ENCODE results near the gene MAST4.

Gene MAST4

DNA sequence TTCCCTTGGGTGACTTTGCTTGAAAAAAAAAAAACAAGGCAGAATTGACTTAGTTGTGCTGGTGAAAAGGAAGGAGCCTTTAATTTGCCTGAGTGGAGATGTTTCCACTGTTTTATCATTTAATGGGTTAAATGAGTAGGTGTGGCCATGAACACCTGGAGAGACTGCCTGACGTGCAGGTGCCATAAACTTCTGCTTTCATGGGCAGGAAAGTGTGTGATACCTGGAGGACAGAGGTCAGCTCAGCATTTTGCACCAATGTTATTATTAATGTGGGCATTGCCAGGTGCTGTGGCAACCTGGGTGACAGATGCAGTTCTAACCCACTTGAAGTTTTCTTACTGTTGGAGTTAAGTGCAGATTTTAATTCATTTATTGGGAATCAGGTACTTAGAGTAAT, 455.0 kb downstream of the MAST4 start:
- no peak for FAIRE-seq
- no peak for DNase-seq (ENCODE audit: insufficient read length, low spot score)
- TF ChIP-seq SPI1 (IDR thresholded peaks at IDR 0.05; ENCODE audit: low read depth, low read length) (no peak), POU2F2 (IDR thresholded peaks at IDR 0.05; ENCODE audit: low read depth, low read length) (no peak), POLR2AphosphoS5 (IDR thresholded peaks at IDR 0.05; ENCODE audit: low read depth, low read length) (no peak), PAX5 (IDR thresholded peaks at IDR 0.05; ENCODE audit: insufficient read depth, low read length, severe bottlenecking) (no peak), TAF1 (IDR thresholded peaks at IDR 0.05; ENCODE audit: low read depth, low read length) (no peak), POLR2A (IDR thresholded peaks at IDR 0.05; ENCODE audit: low read depth, low read length) (no peak)

DNA sequence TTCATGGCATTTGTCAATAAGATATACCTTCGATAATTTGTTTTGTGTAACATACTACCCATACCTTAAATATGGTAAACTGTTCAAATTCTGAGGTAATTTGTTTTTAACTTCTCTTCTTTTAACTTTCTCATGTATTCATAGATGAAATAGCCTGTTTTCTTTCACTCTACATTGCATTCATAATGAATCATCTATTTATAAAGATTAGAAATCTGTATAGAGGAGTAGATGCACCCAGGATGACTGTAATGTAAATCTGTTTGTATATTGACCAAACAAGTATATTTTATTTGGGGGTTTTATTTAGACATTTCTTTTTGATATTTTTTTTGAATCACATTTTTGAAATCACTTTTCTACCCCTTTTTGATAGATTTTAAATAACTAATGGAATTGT, 455.8 kb downstream of the MAST4 start:
- FAIRE-seq (no peak), DNase-seq (ENCODE audit: insufficient read length, low spot score) (no peak)
- TF ChIP-seq POLR2AphosphoS5 (IDR thresholded peaks at IDR 0.05; ENCODE audit: low read depth, low read length), result no peak

DNA sequence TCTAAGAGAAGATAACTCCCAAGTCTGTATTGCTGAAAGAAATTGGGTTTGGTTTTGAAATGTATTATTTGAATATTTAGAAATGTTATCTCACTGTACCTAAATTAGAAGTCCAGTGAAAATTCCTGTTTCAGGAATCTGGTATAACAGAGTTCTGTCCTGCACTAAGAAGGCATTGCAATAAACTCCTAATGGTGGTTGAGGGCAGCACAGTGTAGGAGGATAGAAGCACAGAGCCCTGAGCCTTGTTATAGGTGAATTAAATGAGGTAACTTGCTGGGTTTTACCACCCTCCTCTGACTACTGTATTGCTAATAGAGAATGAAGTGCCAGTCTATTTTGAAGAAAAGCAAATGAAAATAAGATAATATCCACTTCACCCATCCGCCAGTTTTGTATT, 457.0 kb downstream of the MAST4 start:
- DNase-seq (ENCODE audit: insufficient read length, low spot score) (no peak), FAIRE-seq (no peak)
- TF ChIP-seq SPI1 (IDR thresholded peaks at IDR 0.05; ENCODE audit: low read depth, low read length), result no peak
- no peak for TF ChIP-seq TAF1 (IDR thresholded peaks at IDR 0.05; ENCODE audit: low read depth, low read length)
- TF ChIP-seq POU2F2 (IDR thresholded peaks at IDR 0.05; ENCODE audit: low read depth, low read length), result no peak
- TF ChIP-seq POLR2AphosphoS5 (IDR thresholded peaks at IDR 0.05; ENCODE audit: low read depth, low read length), result no peak
- no peak for TF ChIP-seq PAX5 (IDR thresholded peaks at IDR 0.05; ENCODE audit: insufficient read depth, low read length, severe bottlenecking)
- no peak for TF ChIP-seq POLR2A (IDR thresholded peaks at IDR 0.05; ENCODE audit: low read depth, low read length)

DNA sequence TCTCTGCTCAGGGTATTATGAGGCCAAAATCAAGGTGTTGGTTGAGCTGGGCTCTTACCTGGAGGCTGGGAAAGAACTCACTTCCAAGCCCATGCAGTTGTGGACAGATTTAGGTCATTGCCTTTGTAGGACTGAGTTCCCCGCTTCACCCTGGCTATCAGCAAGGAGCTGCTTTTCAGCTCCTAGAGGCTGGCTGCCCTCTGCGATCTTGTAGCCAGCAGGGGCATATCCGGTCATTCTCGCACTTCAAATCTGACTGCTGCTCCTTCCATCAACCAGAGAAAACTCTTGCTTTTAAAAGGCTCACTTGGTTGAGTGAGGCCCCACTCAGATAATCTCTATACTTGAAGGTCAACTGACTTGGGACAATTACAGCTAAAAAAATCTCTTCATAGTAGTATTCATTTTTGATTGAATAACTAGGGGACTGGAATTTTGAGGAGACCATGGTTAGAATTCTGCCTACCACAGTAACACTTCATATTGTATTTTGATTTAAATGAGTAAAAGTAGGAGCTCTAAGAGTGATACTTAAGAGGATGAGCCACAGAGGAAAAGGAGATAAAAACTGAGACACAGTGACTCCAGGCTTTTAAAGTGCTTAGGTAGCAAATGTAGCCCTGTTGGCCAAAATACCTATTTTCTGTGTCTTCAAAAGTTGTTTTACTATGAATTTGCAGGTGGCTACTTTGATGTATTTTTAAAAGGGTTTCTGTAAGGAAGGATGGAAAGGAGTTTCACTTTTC, 463.0 kb downstream of the MAST4 start:
- no peak for TF ChIP-seq POLR2AphosphoS5 (IDR thresholded peaks at IDR 0.05; ENCODE audit: low read depth, low read length)
- no peak for TF ChIP-seq TAF1 (IDR thresholded peaks at IDR 0.05; ENCODE audit: low read depth, low read length)
- TF ChIP-seq PAX5 (IDR thresholded peaks at IDR 0.05; ENCODE audit: insufficient read depth, low read length, severe bottlenecking), result no peak
- TF ChIP-seq POU2F2 (IDR thresholded peaks at IDR 0.05; ENCODE audit: low read depth, low read length), result no peak
- no peak for TF ChIP-seq SPI1 (IDR thresholded peaks at IDR 0.05; ENCODE audit: low read depth, low read length)
- no peak for TF ChIP-seq POLR2A (IDR thresholded peaks at IDR 0.05; ENCODE audit: low read depth, low read length)
- FAIRE-seq, result no peak
- DNase-seq (ENCODE audit: insufficient read length, low spot score), result no peak

DNA sequence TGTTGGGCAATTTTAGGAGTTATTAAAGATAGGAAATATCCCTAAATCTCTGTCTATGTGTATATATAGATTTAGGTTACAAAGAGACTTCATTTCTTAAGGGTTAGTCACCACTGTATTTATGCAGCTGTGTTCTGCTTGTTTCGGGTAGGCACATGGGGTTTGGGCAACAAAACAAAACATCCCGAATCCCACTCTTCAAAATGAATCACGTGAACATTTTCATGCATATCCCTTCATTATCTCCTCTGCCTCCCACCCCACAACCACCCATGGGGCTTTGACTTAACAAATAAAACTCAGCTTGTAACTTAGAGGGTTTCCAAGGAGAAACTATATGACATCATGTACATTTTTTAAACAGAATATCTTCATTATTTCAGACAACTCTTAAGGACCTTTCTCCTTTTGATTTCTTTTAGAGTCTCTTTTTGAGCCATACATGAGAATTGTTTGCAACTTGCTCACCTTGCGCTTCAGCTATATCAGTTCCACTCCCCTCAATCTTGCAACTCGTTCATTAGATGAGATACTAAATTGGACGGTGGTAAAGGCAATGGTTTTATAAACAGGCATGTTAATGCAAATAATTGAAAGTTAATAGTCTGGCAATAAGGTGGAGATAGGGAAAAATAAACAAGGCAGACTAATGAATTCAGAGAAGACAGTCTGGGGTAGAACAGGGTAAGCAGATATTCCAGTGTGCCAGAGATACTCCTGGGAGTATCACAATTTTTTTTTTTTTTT, 463.7 kb downstream of the MAST4 start:
- no peak for TF ChIP-seq POLR2A (IDR thresholded peaks at IDR 0.05; ENCODE audit: low read depth, low read length)
- TF ChIP-seq SPI1 (IDR thresholded peaks at IDR 0.05; ENCODE audit: low read depth, low read length), result no peak
- no peak for TF ChIP-seq POLR2AphosphoS5 (IDR thresholded peaks at IDR 0.05; ENCODE audit: low read depth, low read length)
- TF ChIP-seq PAX5 (IDR thresholded peaks at IDR 0.05; ENCODE audit: insufficient read depth, low read length, severe bottlenecking), result no peak
- TF ChIP-seq POU2F2 (IDR thresholded peaks at IDR 0.05; ENCODE audit: low read depth, low read length), result no peak
- DNase-seq (ENCODE audit: insufficient read length, low spot score), result no peak
- no peak for FAIRE-seq

DNA sequence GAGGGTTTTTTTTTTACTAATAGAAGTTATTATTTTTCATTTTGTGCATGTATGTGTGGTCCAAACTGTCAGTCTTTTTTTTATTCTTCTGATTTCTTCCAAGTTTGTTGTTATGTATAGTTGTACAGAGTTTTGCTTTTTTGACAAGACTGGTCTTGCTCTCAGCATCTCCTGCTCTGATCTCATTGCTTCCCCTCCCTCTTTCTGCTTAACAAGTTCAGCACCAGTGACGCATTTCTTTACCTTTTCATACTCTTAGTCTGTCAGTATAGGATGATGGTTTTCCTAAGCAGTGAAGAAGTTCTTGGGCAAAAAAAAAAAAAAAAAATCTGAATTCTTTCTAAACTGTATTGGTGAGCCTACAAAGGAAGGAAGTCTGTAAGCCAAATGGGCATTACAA, 465.3 kb downstream of the MAST4 start:
- DNase-seq (ENCODE audit: insufficient read length, low spot score) (no peak), FAIRE-seq (no peak)
- TF ChIP-seq PAX5 (IDR thresholded peaks at IDR 0.05; ENCODE audit: insufficient read depth, low read length, severe bottlenecking) (no peak), POLR2AphosphoS5 (IDR thresholded peaks at IDR 0.05; ENCODE audit: low read depth, low read length) (no peak), TAF1 (IDR thresholded peaks at IDR 0.05; ENCODE audit: low read depth, low read length) (no peak), POLR2A (IDR thresholded peaks at IDR 0.05; ENCODE audit: low read depth, low read length) (no peak), SPI1 (IDR thresholded peaks at IDR 0.05; ENCODE audit: low read depth, low read length) (no peak), POU2F2 (IDR thresholded peaks at IDR 0.05; ENCODE audit: low read depth, low read length) (no peak)

DNA sequence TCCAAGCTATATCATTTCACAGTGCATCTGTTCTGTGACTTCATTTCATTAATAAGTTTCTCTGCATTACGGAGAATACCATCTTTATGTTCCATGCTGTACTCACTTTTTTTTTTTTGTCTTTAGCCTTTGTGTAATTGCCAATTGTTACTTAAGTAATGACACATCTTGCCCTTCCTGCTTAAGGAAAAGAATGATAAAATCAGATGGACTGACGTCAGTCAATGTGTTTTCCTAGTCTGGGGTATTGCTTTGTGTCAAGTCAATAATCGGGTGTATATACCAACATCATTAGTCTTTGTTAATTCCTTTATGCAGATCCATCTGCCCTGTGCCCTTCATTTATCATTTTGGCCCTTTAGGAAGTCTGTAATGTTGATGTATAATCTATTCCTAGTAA, 466.9 kb downstream of the MAST4 start:
- no peak for FAIRE-seq
- no peak for DNase-seq (ENCODE audit: insufficient read length, low spot score)
- no peak for TF ChIP-seq POU2F2 (IDR thresholded peaks at IDR 0.05; ENCODE audit: low read depth, low read length)

DNA sequence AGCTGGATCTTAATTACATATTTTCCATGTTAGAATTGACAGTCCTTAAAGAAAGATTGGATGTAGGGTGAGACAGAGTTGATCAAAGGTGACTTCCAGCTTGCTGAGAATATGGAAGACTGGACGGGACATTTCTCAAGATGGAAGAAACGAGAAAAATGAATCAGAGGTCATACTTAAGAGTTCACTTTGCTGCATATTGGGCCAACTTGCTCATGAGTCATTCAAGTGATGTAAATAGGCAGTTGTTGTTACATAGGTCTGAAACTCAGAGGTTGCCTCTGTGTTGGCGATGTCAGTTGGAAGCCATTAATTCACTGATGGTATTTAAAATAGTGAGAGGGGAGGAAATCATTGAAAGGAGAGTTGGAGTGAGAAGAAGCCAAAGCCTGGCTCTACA, 467.6 kb downstream of the MAST4 start:
- DNase-seq (ENCODE audit: insufficient read length, low spot score), result no peak
- FAIRE-seq, result no peak
- TF ChIP-seq TAF1 (IDR thresholded peaks at IDR 0.05; ENCODE audit: low read depth, low read length), result no peak

DNA sequence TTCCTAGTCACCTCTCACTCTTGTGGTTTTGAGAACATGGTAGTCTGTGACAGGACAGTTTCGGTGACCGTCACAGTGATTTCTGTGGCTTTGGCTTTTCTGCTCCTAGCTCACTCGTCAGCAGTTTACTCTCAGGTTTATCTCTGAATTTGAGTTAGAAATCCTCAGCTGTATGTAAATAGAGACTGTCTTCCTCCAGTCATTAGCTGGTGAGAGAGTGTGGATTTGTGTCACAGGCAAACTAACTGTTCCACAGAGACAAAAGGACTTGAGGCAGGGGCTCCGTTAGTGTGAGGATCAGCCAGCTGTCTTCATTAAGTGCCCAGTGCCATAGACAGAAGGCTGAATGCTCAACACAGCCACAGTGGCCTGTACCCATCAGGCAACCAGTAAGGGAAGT, 469.0 kb downstream of the MAST4 start:
- no peak for TF ChIP-seq POLR2A (IDR thresholded peaks at IDR 0.05; ENCODE audit: low read depth, low read length)
- TF ChIP-seq TAF1 (IDR thresholded peaks at IDR 0.05; ENCODE audit: low read depth, low read length), result no peak
- TF ChIP-seq SPI1 (IDR thresholded peaks at IDR 0.05; ENCODE audit: low read depth, low read length), result no peak
- TF ChIP-seq POLR2AphosphoS5 (IDR thresholded peaks at IDR 0.05; ENCODE audit: low read depth, low read length), result no peak
- TF ChIP-seq PAX5 (IDR thresholded peaks at IDR 0.05; ENCODE audit: insufficient read depth, low read length, severe bottlenecking), result no peak
- TF ChIP-seq POU2F2 (IDR thresholded peaks at IDR 0.05; ENCODE audit: low read depth, low read length), result no peak
- no peak for FAIRE-seq
- no peak for DNase-seq (ENCODE audit: insufficient read length, low spot score)

DNA sequence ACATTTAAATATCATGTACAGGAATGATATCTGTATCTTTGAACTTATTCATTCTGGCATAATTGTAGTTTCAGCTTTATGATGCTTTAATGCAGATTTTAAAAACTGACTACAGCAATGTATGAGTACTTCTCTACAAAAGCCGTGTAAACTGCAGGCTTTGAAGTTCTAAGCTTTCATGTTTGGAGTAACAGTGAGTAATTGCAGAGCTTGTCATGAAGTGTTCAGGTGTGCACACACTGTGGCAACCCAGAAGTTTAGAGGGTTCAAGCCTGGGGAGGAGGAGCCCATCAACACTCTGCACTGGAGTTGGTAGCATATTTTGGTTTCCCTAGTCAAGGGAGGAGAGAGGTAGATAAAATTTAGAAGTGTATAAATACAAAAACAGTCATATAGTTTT, 469.5 kb downstream of the MAST4 start:
- FAIRE-seq (no peak), DNase-seq (ENCODE audit: insufficient read length, low spot score) (no peak)
- TF ChIP-seq SPI1 (IDR thresholded peaks at IDR 0.05; ENCODE audit: low read depth, low read length) (no peak), POLR2A (IDR thresholded peaks at IDR 0.05; ENCODE audit: low read depth, low read length) (no peak), POLR2AphosphoS5 (IDR thresholded peaks at IDR 0.05; ENCODE audit: low read depth, low read length) (no peak), POU2F2 (IDR thresholded peaks at IDR 0.05; ENCODE audit: low read depth, low read length) (no peak), PAX5 (IDR thresholded peaks at IDR 0.05; ENCODE audit: insufficient read depth, low read length, severe bottlenecking) (no peak), TAF1 (IDR thresholded peaks at IDR 0.05; ENCODE audit: low read depth, low read length) (no peak)

Measured in GM12891 (cell line).